Measurements from ENCODE around the gene KRT77. TPM values are rescaled to one million over a fixed set of nuclear protein-coding genes. Genes with fewer than 3 reads are reported as not detected.

Gene KRT77
- total RNA-seq, 4 donors from 2014 or later: 122 to 659 (median 243) TPM

- TF ChIP-seq POLR2A (IDR thresholded peaks at IDR 0.05): no peak
- TF ChIP-seq CTCF (IDR thresholded peaks at IDR 0.05): no peak
- intact Hi-C loops (cut with DNase I; ENCODE audit: low total_unique reads): no loop called here
- no peak overlapping the region for H3K4me3 ChIP-seq (ENCODE audit: low read depth, poor library complexity, severe bottlenecking)
- peak in 1 of 2 donors; percentile 78 for DNase-seq (ENCODE audit: low spot score in 2 of 2)
- 88 to 94% methylated on average over 10 of the region's 10 CpGs for WGBS, 2 donors
Observed at GRCh38 chr12:52643233-52644077, 59.9 kb downstream of the KRT77 start.

- 50 to 52% methylated on average over 4 of the region's 4 CpGs for WGBS, 2 donors
- DNase-seq (ENCODE audit: low spot score in 2 of 2): peak in 1 of 2 donors; percentile 29
- no peak for TF ChIP-seq POLR2A (IDR thresholded peaks at IDR 0.05)
- no peak for TF ChIP-seq CTCF (IDR thresholded peaks at IDR 0.05)
- H3K4me3 ChIP-seq (ENCODE audit: low read depth, poor library complexity, severe bottlenecking): no peak overlapping the region
- intact Hi-C loops (cut with DNase I; ENCODE audit: low total_unique reads): no loop called here
Observed at GRCh38 chr12:52641468-52641867, 61.9 kb downstream of the KRT77 start.

Other genes with a start within 250 kb of the KRT77 start
- gene KRT6C, start 229.7 kb downstream of the KRT77 start, total RNA-seq: 10 to 100 TPM in 1 of 4 donors, 1 to 10 TPM in 1, under 1 TPM in 1, not detected in 1; 0.13 to 11.0 (median 1.0) TPM
- 100 to 1,000 TPM in 2 of 4 donors, 10 to 100 TPM in 2; 75.3 to 617 (median 182) TPM for gene KRT6A, start 210.3 kb downstream of the KRT77 start, total RNA-seq
- gene KRT5, start 183.1 kb downstream of the KRT77 start, total RNA-seq: 1,000 to 10,000 TPM; 2,541 to 6,567 (median 4,278) TPM
- gene KRT71, start 150.4 kb downstream of the KRT77 start, total RNA-seq: 10 to 100 TPM in 1 of 4 donors, 1 to 10 TPM in 1, under 1 TPM in 1, not detected in 1; 0.32 to 61.7 (median 1.6) TPM
- gene KRT74, start 129.7 kb downstream of the KRT77 start, total RNA-seq: 10 to 100 TPM in 1 of 4 donors, 1 to 10 TPM in 1, under 1 TPM in 2; 0.30 to 14.6 (median 0.82) TPM
- gene KRT72, start 102.1 kb downstream of the KRT77 start, total RNA-seq: 10 to 100 TPM in 2 of 4 donors, 1 to 10 TPM in 1, under 1 TPM in 1; 0.42 to 14.0 (median 7.1) TPM
- 10 to 100 TPM in 1 of 4 donors, 1 to 10 TPM in 3; 3.0 to 15.3 (median 6.0) TPM for gene KRT73, start 85.0 kb downstream of the KRT77 start, total RNA-seq
- gene KRT2, start 51.3 kb downstream of the KRT77 start, total RNA-seq: 1,000 to 10,000 TPM; 1,166 to 2,212 (median 1,643) TPM
- gene KRT1, start 23.1 kb downstream of the KRT77 start, total RNA-seq: 1,000 to 10,000 TPM; 5,671 to 8,911 (median 6,268) TPM
- gene KRT76, start 73.8 kb upstream of the KRT77 start, total RNA-seq: not detected
- not detected for gene KRT3, start 92.6 kb upstream of the KRT77 start, total RNA-seq
- 1 to 10 TPM in 1 of 4 donors, under 1 TPM in 2, not detected in 1; 0.51 to 1.1 (median 0.83) TPM for gene KRT4, start 110.6 kb upstream of the KRT77 start, total RNA-seq
- 100 to 1,000 TPM in 2 of 4 donors, 10 to 100 TPM in 1, 1 to 10 TPM in 1; 8.5 to 259 (median 78.2) TPM for gene KRT79, start 130.8 kb upstream of the KRT77 start, total RNA-seq
- 100 to 1,000 TPM; 114 to 250 (median 183) TPM for gene KRT78, start 145.5 kb upstream of the KRT77 start, total RNA-seq
- gene KRT8, start 201.6 kb upstream of the KRT77 start, total RNA-seq: 10 to 100 TPM; 18.1 to 96.0 (median 58.2) TPM
- gene KRT18, start 245.6 kb upstream of the KRT77 start, total RNA-seq: 10 to 100 TPM; 23.3 to 97.2 (median 70.9) TPM

Measured in lower leg skin (tissue), 4 donors.